MM.1S (cell line): ENCODE measurements around the gene SIAE.

ENCODE experiments used
- DNase-seq: peaks from one replicate; pipeline ENCODE4 v3.0.0-alpha.2; 2015
- H2AFZ ChIP-seq: fragments of 300-600 bp; sonication (generic); 2 replicates; pipeline ENCODE4 v1.6.0; 2016; ENCODE audit warnings: antibody characterized with exemption, low read length
- H3F3A ChIP-seq: fragments of 300-600 bp; sonication (generic); 2 replicates; pipeline ENCODE4 v1.6.1; 2016; ENCODE audit warnings: mild to moderate bottlenecking, antibody characterized with exemption, low read length, moderate library complexity, mixed read lengths; ENCODE audit not compliant: insufficient read depth
- H3K27ac ChIP-seq: fragments of 300-600 bp; sonication (generic); 2 replicates; pipeline ENCODE4 v1.5.1; 2016; ENCODE audit warnings: mild to moderate bottlenecking, low read length
- H3K27me3 ChIP-seq: fragments of 300-600 bp; sonication (generic); replicated peaks from 2 replicates; pipeline ENCODE4 v1.6.0; 2016; ENCODE audit warnings: low read length; ENCODE audit not compliant: insufficient read depth
- H3K36me3 ChIP-seq: fragments of 300-600 bp; sonication (generic); replicated peaks from 2 replicates; pipeline ENCODE4 v1.6.1; 2016; ENCODE audit warnings: mild to moderate bottlenecking, low read length, mixed read lengths; ENCODE audit not compliant: insufficient read depth
- H3K4me1 ChIP-seq: fragments of 300-600 bp; sonication (generic); 2 replicates; pipeline ENCODE4 v1.6.1; 2016; ENCODE audit warnings: low read length, mixed read lengths
- H3K4me2 ChIP-seq: fragments of 300-600 bp; sonication (generic); 2 replicates; pipeline ENCODE4 v1.6.0; 2016; ENCODE audit warnings: low read depth, low read length
- H3K4me3 ChIP-seq: fragments of 300-600 bp; sonication (generic); 2 replicates; pipeline ENCODE4 v1.5.1; 2016; ENCODE audit warnings: low read length, mixed read lengths
- H3K79me2 ChIP-seq: fragments of 300-600 bp; sonication (generic); 2 replicates; pipeline ENCODE4 v1.6.1; 2016; ENCODE audit warnings: mixed run types, low read length, mixed read lengths
- H3K9ac ChIP-seq: fragments of 300-600 bp; sonication (generic); 2 replicates; pipeline ENCODE4 v1.6.1; 2016; ENCODE audit warnings: low read length, mixed read lengths
- H3K9me2 ChIP-seq: fragments of 300-600 bp; sonication (generic); replicated peaks from 2 replicates; pipeline ENCODE4 v1.6.1; 2016; ENCODE audit warnings: mild to moderate bottlenecking, low read length, mixed read lengths; ENCODE audit not compliant: insufficient read depth
- H3K9me3 ChIP-seq: fragments of 300-600 bp; sonication (generic); replicated peaks from 2 replicates; pipeline ENCODE4 v1.6.1; 2016; ENCODE audit warnings: mild to moderate bottlenecking, low read length, mixed read lengths; ENCODE audit not compliant: insufficient read depth
- H4K20me1 ChIP-seq: fragments of 300-600 bp; sonication (generic); 2 replicates; pipeline ENCODE4 v1.6.1; 2016; ENCODE audit warnings: mild to moderate bottlenecking, low read length, moderate library complexity, mixed read lengths; ENCODE audit not compliant: insufficient read depth
- EZH2 ChIP-seq: fragments of 300-600 bp; sonication (generic); optimal IDR thresholded peaks from 2 replicates; pipeline ENCODE3; 2017; ENCODE audit warnings: low read depth, mild to moderate bottlenecking, antibody characterized with exemption, low read length, mixed read lengths
- EZH2phosphoT487 ChIP-seq: fragments of 300-600 bp; sonication (generic); IDR thresholded peaks from 2 replicates; pipeline ENCODE4 v1.6.1; 2018; ENCODE audit warnings: antibody characterized with exemption, low read length
- TF ChIP-seq, protein P1 (sequence below): fragments of 300-600 bp; sonication (generic); IDR thresholded peaks from 2 replicates; pipeline ENCODE4 v1.5.1; 2016; ENCODE audit warnings: antibody characterized with exemption, low read length, mixed read lengths

Gene SIAE

DNA sequence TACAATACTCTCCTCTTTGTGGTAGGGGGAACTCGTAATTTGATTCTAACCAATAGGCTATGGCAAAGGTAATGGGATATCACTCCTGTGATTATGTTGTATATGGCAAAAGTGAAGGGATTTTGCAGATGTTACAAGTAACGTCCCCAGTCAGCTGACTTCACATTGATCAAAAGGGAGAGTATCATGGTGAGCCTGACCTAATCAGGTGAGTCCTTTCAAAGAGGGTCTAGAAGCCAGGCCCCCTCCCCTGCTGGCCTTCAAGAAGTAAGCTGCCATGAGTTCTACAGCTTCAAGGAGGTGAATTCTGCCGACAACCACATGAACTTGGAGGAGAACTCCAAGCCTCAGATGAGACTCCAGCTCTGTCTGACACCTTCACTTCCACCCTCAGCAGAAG is 30.9 kb downstream of the SIAE start:
- TF ChIP-seq EZH2phosphoT487 (no peak), EZH2 (no peak)
- TF ChIP-seq, protein P1, sequence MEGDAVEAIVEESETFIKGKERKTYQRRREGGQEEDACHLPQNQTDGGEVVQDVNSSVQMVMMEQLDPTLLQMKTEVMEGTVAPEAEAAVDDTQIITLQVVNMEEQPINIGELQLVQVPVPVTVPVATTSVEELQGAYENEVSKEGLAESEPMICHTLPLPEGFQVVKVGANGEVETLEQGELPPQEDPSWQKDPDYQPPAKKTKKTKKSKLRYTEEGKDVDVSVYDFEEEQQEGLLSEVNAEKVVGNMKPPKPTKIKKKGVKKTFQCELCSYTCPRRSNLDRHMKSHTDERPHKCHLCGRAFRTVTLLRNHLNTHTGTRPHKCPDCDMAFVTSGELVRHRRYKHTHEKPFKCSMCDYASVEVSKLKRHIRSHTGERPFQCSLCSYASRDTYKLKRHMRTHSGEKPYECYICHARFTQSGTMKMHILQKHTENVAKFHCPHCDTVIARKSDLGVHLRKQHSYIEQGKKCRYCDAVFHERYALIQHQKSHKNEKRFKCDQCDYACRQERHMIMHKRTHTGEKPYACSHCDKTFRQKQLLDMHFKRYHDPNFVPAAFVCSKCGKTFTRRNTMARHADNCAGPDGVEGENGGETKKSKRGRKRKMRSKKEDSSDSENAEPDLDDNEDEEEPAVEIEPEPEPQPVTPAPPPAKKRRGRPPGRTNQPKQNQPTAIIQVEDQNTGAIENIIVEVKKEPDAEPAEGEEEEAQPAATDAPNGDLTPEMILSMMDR: no peak
- H3K4me2 ChIP-seq: no peak overlapping the region
- no peak overlapping the region for H2AFZ ChIP-seq
- no peak overlapping the region for H3K9ac ChIP-seq
- no peaks in the 10 kb centered on the region for H3K36me3 ChIP-seq
- no peaks in the 10 kb centered on the region for H3F3A ChIP-seq
- no peak overlapping the region for H3K4me3 ChIP-seq
- no peaks in the 10 kb centered on the region for H3K9me3 ChIP-seq
- DNase-seq: no peak
- no peaks in the 10 kb centered on the region for H3K9me2 ChIP-seq
- no peaks in the 10 kb centered on the region for H3K79me2 ChIP-seq
- H3K4me1 ChIP-seq: no peaks in the 10 kb centered on the region
- no peaks in the 10 kb centered on the region for H4K20me1 ChIP-seq
- H3K27me3 ChIP-seq: no peaks in the 10 kb centered on the region
- no peak overlapping the region for H3K27ac ChIP-seq

DNA sequence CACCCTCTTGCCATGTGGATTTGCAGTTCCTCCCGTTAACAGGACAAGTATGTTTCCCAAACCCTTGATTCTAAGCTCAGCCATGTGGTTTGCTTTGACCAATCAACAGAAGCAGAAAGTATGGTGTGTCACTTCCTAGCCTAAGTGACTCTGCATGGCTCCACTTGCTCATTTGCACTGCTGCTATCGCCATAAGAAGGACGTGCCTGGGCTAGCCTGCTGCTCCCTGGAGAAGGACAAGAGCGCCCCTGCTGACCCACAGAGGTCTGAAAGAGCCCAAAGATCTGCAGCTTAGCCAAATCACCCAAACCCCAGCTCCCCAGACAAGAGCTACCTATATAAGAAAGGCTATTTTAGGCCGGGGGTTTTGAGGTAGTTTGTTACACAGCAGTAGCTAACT is 32.9 kb downstream of the SIAE start:
- H3K4me3 ChIP-seq: no peak overlapping the region
- DNase-seq: no peak
- TF ChIP-seq EZH2phosphoT487 (no peak), EZH2 (no peak)
- TF ChIP-seq, protein P1: no peak

DNA sequence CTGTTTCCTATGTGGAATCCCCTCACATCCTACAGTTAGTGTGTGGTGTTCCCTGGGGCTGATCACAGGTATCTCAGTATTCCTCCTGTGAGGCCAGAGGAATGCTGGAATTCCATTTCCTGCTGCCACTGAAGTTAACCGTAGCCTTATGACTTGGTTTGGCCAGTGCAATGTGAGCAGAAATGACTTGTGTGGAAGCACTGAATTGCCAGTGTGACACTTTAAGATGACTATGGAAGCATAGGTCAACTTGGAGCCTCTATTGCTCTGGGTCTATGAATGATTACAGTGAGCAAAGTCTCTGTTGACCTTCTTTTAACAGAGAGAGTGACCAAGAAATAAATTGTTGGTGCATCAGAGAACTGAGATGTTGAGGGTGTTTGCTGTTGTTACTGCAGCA is 34.4 kb downstream of the SIAE start:
- DNase-seq: no peak

More for the DNA sequence above, 32.9 kb downstream of the SIAE start:
- Histone ChIP-seq H3K79me2 (no peaks in the 10 kb centered on the region), H3K9me3 (no peaks in the 10 kb centered on the region), H3K9me2 (no peaks in the 10 kb centered on the region), H3K36me3 (0 out of 2 replicates have a peak, but pooled peaks cover 2% of the 10 kb centered on the region), H3K4me2 (no peak overlapping the region), H4K20me1 (no peaks in the 10 kb centered on the region), H3K9ac (no peak overlapping the region), H3F3A (no peaks in the 10 kb centered on the region), H3K27ac (no peak overlapping the region), H2AFZ (no peak overlapping the region), H3K4me1 (no peaks in the 10 kb centered on the region), H3K27me3 (no peaks in the 10 kb centered on the region)

More for the DNA sequence above, 34.4 kb downstream of the SIAE start:
- Histone ChIP-seq H4K20me1 (no peaks in the 10 kb centered on the region), H3K27ac (no peak overlapping the region), H3K4me1 (no peaks in the 10 kb centered on the region), H3K9me2 (no peaks in the 10 kb centered on the region), H3K4me3 (no peak overlapping the region), H3K27me3 (no peaks in the 10 kb centered on the region), H2AFZ (no peak overlapping the region), H3K36me3 (0 out of 2 replicates have a peak, but pooled peaks cover 2% of the 10 kb centered on the region), H3K79me2 (no peaks in the 10 kb centered on the region), H3F3A (no peaks in the 10 kb centered on the region), H3K9ac (no peak overlapping the region), H3K9me3 (no peaks in the 10 kb centered on the region), H3K4me2 (no peak overlapping the region)
- no peak for TF ChIP-seq EZH2
- TF ChIP-seq, protein P1: no peak
- no peak for TF ChIP-seq EZH2phosphoT487
